Measurements from ENCODE around the gene BACE2.

DNA sequence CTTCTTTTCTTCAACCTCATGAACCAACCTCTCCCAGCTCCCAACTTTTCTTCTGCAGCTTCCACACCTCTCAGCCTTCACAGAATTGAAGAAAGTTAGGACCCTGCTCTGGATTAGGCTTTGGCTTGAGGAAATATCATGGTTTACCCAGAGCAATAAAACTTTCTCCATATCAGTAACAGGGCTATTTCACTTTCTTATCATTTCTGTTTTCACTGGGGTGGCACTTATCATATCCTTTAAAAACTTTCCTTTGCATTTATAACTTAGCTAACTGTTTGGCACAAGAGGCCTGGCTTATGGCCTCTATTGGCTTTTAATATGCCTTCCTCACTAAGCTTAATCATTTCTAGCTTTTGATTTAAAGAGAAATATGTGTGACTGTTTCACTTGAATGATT lies 139.3 kb downstream of the BACE2 start:
- TF ChIP-seq EZH2 (IDR thresholded peaks at IDR 0.05; ENCODE audit: borderline replicate concordance, insufficient read depth, low read depth, low read length, poor library complexity, severe bottlenecking) = no peak
- TF ChIP-seq, protein P1, sequence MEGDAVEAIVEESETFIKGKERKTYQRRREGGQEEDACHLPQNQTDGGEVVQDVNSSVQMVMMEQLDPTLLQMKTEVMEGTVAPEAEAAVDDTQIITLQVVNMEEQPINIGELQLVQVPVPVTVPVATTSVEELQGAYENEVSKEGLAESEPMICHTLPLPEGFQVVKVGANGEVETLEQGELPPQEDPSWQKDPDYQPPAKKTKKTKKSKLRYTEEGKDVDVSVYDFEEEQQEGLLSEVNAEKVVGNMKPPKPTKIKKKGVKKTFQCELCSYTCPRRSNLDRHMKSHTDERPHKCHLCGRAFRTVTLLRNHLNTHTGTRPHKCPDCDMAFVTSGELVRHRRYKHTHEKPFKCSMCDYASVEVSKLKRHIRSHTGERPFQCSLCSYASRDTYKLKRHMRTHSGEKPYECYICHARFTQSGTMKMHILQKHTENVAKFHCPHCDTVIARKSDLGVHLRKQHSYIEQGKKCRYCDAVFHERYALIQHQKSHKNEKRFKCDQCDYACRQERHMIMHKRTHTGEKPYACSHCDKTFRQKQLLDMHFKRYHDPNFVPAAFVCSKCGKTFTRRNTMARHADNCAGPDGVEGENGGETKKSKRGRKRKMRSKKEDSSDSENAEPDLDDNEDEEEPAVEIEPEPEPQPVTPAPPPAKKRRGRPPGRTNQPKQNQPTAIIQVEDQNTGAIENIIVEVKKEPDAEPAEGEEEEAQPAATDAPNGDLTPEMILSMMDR (IDR thresholded peaks at IDR 0.05) = no peak
